Activated T-helper 2 cell treated with anti-CD3 and anti-CD28 coated beads, Interferon-gamma antibody, Interleukin-2, Interleukin-4, amounts not matched to agents 10 μg/mL and 5 μg/mL and 100 μg/mL, durations not matched to agents 14 hours and 24 hours and 36 hours (primary cell): Measurements from ENCODE around the gene IDH1. TPM values are rescaled to one million over a fixed set of nuclear protein-coding genes. Genes with fewer than 3 reads are reported as not detected.
"Not testable (repeated sequence)": the region's sequence is repeated elsewhere in the genome, so short reads cannot be mapped to it uniquely, and the experiment has no call there.

ENCODE experiments used
- DNase-seq: peaks from one replicate; pipeline ENCODE4 v3.0.0; 2021; ENCODE audit warnings: low spot score
- H3K27ac Mint-ChIP-seq: one replicate; pipeline ENCODE4 v1.8.0; 2021; ENCODE audit warnings: mixed read lengths
- H3K27me3 Mint-ChIP-seq: one replicate; pipeline ENCODE4 v1.8.0; 2021; ENCODE audit warnings: low read depth, mixed read lengths
- H3K36me3 Mint-ChIP-seq: one replicate; pipeline ENCODE4 v1.8.0; 2021; ENCODE audit warnings: low read depth, mixed read lengths
- H3K4me1 Mint-ChIP-seq: one replicate; pipeline ENCODE4 v1.8.0; 2021; ENCODE audit warnings: low read depth, mixed read lengths
- H3K4me3 Mint-ChIP-seq: one replicate; pipeline ENCODE4 v1.8.0; 2021; ENCODE audit warnings: low read depth, mild to moderate bottlenecking, moderate library complexity, mixed read lengths
- H3K9me3 Mint-ChIP-seq: one replicate; pipeline ENCODE4 v1.8.0; 2021; ENCODE audit warnings: mixed read lengths
- intact Hi-C: fragments of 100-400 bp; cut with micrococcal nuclease; formaldehyde crosslinking; loops from one replicate; pipeline ENCODE4 v1.15.1; 2023
- total RNA-seq: library from RNA; stranded (reverse); gene quantifications from 2 replicates; pipeline ENCODE4 v1.2.3, GENCODE V29; 2022

IDH1 gene
- total RNA-seq, 1 donor from 2014 or later, result 46.1 TPM

- peaks cover 40% of the 10 kb centered on the region for H3K36me3 Mint-ChIP-seq
- no peak overlapping the region for H3K4me3 Mint-ChIP-seq
- intact Hi-C loops, result loop anchor here (10.0 kb wide), 1 partner anchor 744 kb away; the partner anchor contains the start of gene CREB1
- no peaks in the 10 kb centered on the region for H3K27me3 Mint-ChIP-seq
- no peak overlapping the region for H3K27ac Mint-ChIP-seq
- H3K4me1 Mint-ChIP-seq, result peaks cover 47% of the 10 kb centered on the region
- no peaks in the 10 kb centered on the region for H3K9me3 Mint-ChIP-seq
- DNase-seq, result no peak
Observed at GRCh38 chr2:208269091-208269490, 14.2 kb upstream of the IDH1 start.

GRCh38 chr2:208268156-208268952 is 13.5 kb upstream of the IDH1 start:
- Mint-ChIP-seq H3K36me3 (peaks cover 37% of the 10 kb centered on the region), H3K4me3 (peak overlapping the region; percentile 92), H3K27ac (no peak overlapping the region), H3K9me3 (no peaks in the 10 kb centered on the region), H3K4me1 (peaks cover 49% of the 10 kb centered on the region), H3K27me3 (no peaks in the 10 kb centered on the region)
- intact Hi-C loops, result loop anchor here (10.0 kb wide), 1 partner anchor 744 kb away; the partner anchor contains the start of gene CREB1
- no peak for DNase-seq

- peaks cover 49% of the 10 kb centered on the region for H3K4me1 Mint-ChIP-seq
- peak overlapping the region; percentile 95 for H3K27ac Mint-ChIP-seq
- not testable (repeated sequence) for H3K27me3 Mint-ChIP-seq, DNase-seq, H3K9me3 Mint-ChIP-seq
- H3K4me3 Mint-ChIP-seq, result peak overlapping the region; percentile 92
- intact Hi-C loops, result loop anchor here (2.0 to 10.0 kb wide), 3 partner anchors 13 to 743 kb away; partner anchors contain the start of gene CREB1
- H3K36me3 Mint-ChIP-seq, result peaks cover 32% of the 10 kb centered on the region
Observed at GRCh38 chr2:208267526-208267925, 12.7 kb upstream of the IDH1 start.

GRCh38 chr2:208266936-208267335 is 12.1 kb upstream of the IDH1 start:
- H3K4me1 Mint-ChIP-seq, result peaks cover 49% of the 10 kb centered on the region
- no peaks in the 10 kb centered on the region for H3K27me3 Mint-ChIP-seq
- DNase-seq, result no peak
- H3K36me3 Mint-ChIP-seq, result peaks cover 30% of the 10 kb centered on the region
- H3K27ac Mint-ChIP-seq, result peak overlapping the region; percentile 95
- H3K4me3 Mint-ChIP-seq, result peak overlapping the region; percentile 92
- intact Hi-C loops, result loop anchor here (1.0 to 10.0 kb wide), 5 partner anchors 13 to 742 kb away; partner anchors contain the start of genes CREB1 and METTL21A
- peaks cover 5% of the 10 kb centered on the region for H3K9me3 Mint-ChIP-seq

GRCh38 chr2:208266553-208266893 is 11.7 kb upstream of the IDH1 start:
- H3K27me3 Mint-ChIP-seq, result no peaks in the 10 kb centered on the region
- peaks cover 6% of the 10 kb centered on the region for H3K9me3 Mint-ChIP-seq
- DNase-seq, result no peak
- H3K4me1 Mint-ChIP-seq, result peaks cover 49% of the 10 kb centered on the region
- H3K4me3 Mint-ChIP-seq, result peak overlapping the region; percentile 92
- intact Hi-C loops, result loop anchor here (1.0 to 10.0 kb wide), 5 partner anchors 12 to 742 kb away; partner anchors contain the start of genes CREB1 and METTL21A
- H3K27ac Mint-ChIP-seq, result peak overlapping the region; percentile 95
- peaks cover 29% of the 10 kb centered on the region for H3K36me3 Mint-ChIP-seq

- Mint-ChIP-seq H3K27me3 (no peaks in the 10 kb centered on the region), H3K4me3 (peak within 1 kb of the TSS; percentile 92), H3K4me1 (peaks cover 45% of the 10 kb centered on the region), H3K9me3 (peaks cover 6% of the 10 kb centered on the region), H3K27ac (peak within 1 kb of the TSS; percentile 95), H3K36me3 (peaks cover 24% of the 10 kb centered on the region)
- intact Hi-C loops, result loop anchor here (1.0 to 10.0 kb wide), 5 partner anchors 12 to 741 kb away; partner anchors contain the start of genes CREB1 and METTL21A
- DNase-seq, result peak; percentile 89
Observed at GRCh38 chr2:208265801-208266552, 11.1 kb upstream of the IDH1 start, which contains the start of gene PIKFYVE. Gene PIKFYVE, plus strand, starts transcription at chr2:208266255. Its CDS starts 5,265 bp downstream, at chr2:208271520.

GRCh38 chr2:208265371-208265800 is 10.5 kb upstream of the IDH1 start:
- peaks cover 44% of the 10 kb centered on the region for H3K4me1 Mint-ChIP-seq
- peaks cover 6% of the 10 kb centered on the region for H3K9me3 Mint-ChIP-seq
- H3K27ac Mint-ChIP-seq, result peak overlapping the region; percentile 95
- H3K27me3 Mint-ChIP-seq, result no peaks in the 10 kb centered on the region
- peaks cover 21% of the 10 kb centered on the region for H3K36me3 Mint-ChIP-seq
- intact Hi-C loops, result loop anchor here (10.0 kb wide), 1 partner anchor 741 kb away; the partner anchor contains the start of gene CREB1
- DNase-seq, result peak; percentile 30
- peak overlapping the region; percentile 92 for H3K4me3 Mint-ChIP-seq

GRCh38 chr2:208256849-208257813 is 2.3 kb upstream of the IDH1 start:
- H3K4me3 Mint-ChIP-seq, H3K9me3 Mint-ChIP-seq, H3K27me3 Mint-ChIP-seq, H3K27ac Mint-ChIP-seq, DNase-seq: not testable (repeated sequence)
- H3K36me3 Mint-ChIP-seq, result peaks cover 17% of the 10 kb centered on the region
- H3K4me1 Mint-ChIP-seq, result peaks cover 20% of the 10 kb centered on the region
- intact Hi-C loops, result loop anchor here (10.0 kb wide), 3 partner anchors 242 to 1492 kb away; partner anchors contain the start of genes FASTKD2, FZD5 and MDH1B

- H3K9me3 Mint-ChIP-seq, result no peaks in the 10 kb centered on the region
Observed at GRCh38 chr2:208256192-208256782, 1.4 kb upstream of the IDH1 start.

GRCh38 chr2:208255557-208256106 is 761 bp upstream of the IDH1 start:
- intact Hi-C loops, result loop anchor here (1.0 to 10.0 kb wide), 6 partner anchors 153 to 1915 kb away; partner anchors contain the start of genes CCNYL1, FASTKD2, FZD5 and KANSL1L
- Mint-ChIP-seq H3K27ac (peak overlapping the region; percentile 15), H3K36me3 (peaks cover 25% of the 10 kb centered on the region), H3K4me1 (peaks cover 24% of the 10 kb centered on the region), H3K9me3 (no peaks in the 10 kb centered on the region), H3K4me3 (peak overlapping the region; percentile 94), H3K27me3 (no peaks in the 10 kb centered on the region)
- DNase-seq, result no peak

More at GRCh38 chr2:208256192-208256782, 1.4 kb upstream of the IDH1 start:
- intact Hi-C loops, result loop anchor here (10.0 kb wide), 3 partner anchors 241 to 1491 kb away; partner anchors contain the start of genes FASTKD2, FZD5 and MDH1B
- no peaks in the 10 kb centered on the region for H3K27me3 Mint-ChIP-seq
- H3K27ac Mint-ChIP-seq, result no peak overlapping the region
- peaks cover 24% of the 10 kb centered on the region for H3K4me1 Mint-ChIP-seq
- H3K4me3 Mint-ChIP-seq, result peak overlapping the region; percentile 23
- no peak for DNase-seq
- peaks cover 20% of the 10 kb centered on the region for H3K36me3 Mint-ChIP-seq
